ENCODE results near the gene KRT81. TPM values are rescaled to one million over a fixed set of nuclear protein-coding genes. Genes with fewer than 3 reads are reported as not detected.

KRT81 gene
- not detected for total RNA-seq

DNA sequence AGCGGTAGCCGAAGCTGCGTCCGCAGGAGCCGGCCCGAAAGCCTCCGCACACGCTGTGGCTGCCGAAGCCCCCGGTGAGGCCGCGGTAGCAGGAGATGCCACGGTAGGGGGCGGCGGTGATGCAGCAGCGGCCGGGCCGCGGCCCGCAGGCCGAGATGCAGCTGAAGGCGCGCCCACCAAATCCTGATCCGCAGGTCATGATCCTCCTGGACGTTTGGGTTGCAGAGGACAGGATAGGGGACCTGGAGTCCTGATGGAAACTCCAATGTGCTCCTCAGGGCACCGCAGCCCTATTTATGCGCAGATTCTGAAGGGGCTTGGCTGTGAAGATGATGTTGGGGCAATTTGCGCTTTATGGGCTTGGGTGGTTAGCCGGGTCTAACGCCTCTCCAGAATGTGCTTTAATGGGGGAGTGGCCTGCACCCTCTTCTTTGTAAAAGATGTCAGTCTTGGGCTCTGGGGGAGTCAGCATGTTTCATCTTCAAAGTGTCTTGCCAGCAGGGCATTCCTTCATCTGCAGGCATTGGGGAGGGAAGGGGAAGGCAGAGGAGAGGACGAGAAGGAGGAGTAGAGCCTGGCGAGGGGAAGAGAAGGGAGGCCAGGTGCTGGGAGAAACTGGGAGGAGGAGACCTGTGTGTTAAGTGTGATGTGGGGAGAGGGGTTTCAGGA lies at the start of gene KRT81:
KRT81 (minus strand) TSS at position 268 of the 669 bp plus-strand sequence; CDS start at position 199, 69 bp downstream.
- Histone ChIP-seq H3K4me3 (ENCODE audit: low read length) (no peak within 1 kb of the TSS), H3K9me3 (ENCODE audit: low read depth, low read length) (no peaks in the 10 kb centered on the region), H3K4me1 (ENCODE audit: insufficient read depth, low read length) (peaks cover 22% of the 10 kb centered on the region), H3K27me3 (ENCODE audit: insufficient read depth, low read length) (peaks cover 8% of the 10 kb centered on the region)

DNA sequence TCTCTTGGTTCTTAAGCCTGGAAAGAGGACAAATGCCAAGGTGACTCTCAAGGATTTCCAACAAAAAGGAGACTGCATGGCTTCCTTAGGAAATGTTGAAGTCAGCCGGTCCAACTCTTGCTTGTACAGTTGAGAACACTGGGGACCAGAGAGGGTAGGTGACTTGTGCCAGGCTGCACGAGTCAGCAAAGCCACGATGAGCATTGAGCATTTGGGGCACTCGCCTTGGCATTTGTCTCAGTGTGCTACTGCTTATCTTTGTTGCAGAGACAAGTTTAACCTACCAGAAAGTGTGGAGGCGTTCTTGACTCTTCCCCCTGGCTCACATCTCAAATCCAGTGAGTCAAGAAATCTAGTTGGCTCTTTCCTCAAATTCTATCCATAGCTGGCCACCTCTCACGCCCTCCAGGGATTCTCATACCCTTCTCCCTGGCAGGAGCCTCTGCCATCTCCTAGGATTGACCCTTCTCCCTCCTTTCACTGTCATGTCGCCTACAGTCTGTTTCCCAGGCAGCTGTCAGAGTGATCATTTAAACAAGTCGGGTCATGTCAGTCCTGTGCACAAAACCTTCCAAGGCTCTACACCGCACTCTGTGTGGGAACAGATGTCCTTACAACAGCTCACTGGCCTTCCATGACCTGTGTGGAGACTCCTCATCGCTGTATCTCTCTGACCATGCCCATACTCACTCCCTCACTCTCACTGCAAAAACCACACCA lies 47.1 kb upstream of the KRT81 start:
- no peaks in the 10 kb centered on the region for H3K27me3 ChIP-seq (ENCODE audit: insufficient read depth, low read length)
- H3K4me1 ChIP-seq (ENCODE audit: insufficient read depth, low read length) = no peaks in the 10 kb centered on the region
- H3K4me3 ChIP-seq (ENCODE audit: low read length) = no peak overlapping the region
- H3K9me3 ChIP-seq (ENCODE audit: low read depth, low read length) = no peaks in the 10 kb centered on the region

DNA sequence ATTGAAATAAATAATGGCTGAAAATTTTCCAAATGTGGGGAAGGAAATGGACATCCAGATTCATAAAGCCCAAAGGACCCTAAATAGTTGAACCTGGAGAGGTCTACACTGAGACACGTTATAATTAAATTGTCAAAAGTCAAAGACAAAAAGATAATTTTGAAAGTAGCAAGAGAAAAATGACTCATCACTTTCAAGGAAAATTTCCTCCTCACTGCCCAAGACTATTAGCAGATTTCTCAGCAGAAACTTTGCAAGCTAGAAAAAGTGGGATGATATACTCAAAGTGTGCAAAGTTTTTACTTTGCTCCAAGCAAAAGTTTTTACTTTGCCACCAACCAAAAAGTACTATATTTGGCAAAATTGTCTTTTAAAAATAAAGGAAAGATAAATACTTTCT lies 45.7 kb upstream of the KRT81 start:
- Histone ChIP-seq H3K9me3 (ENCODE audit: low read depth, low read length) (no peaks in the 10 kb centered on the region), H3K4me1 (ENCODE audit: insufficient read depth, low read length) (no peaks in the 10 kb centered on the region), H3K4me3 (ENCODE audit: low read length) (no peak overlapping the region), H3K27me3 (ENCODE audit: insufficient read depth, low read length) (no peaks in the 10 kb centered on the region)

DNA sequence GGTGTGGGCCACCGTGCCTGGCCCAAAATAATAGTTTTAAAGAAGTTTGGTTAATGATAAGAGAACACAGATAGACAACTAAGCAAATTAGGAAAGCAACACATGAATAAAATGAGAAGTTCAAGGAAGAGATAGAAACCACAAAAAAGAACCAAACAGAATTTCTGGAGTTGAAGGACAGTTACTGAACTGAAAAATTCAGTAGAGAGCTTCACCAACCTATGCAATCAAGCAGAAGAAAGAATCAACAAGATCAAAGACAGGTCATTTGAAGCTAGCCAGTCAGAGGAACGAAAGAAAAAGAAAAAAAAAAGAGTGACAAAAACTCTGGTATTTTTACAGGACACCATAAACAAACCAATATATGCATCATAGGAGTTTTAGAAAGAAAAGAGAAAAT lies 45.3 kb upstream of the KRT81 start:
- Histone ChIP-seq H3K4me3 (ENCODE audit: low read length) (no peak overlapping the region), H3K4me1 (ENCODE audit: insufficient read depth, low read length) (no peaks in the 10 kb centered on the region), H3K9me3 (ENCODE audit: low read depth, low read length) (no peaks in the 10 kb centered on the region), H3K27me3 (ENCODE audit: insufficient read depth, low read length) (no peaks in the 10 kb centered on the region)

DNA sequence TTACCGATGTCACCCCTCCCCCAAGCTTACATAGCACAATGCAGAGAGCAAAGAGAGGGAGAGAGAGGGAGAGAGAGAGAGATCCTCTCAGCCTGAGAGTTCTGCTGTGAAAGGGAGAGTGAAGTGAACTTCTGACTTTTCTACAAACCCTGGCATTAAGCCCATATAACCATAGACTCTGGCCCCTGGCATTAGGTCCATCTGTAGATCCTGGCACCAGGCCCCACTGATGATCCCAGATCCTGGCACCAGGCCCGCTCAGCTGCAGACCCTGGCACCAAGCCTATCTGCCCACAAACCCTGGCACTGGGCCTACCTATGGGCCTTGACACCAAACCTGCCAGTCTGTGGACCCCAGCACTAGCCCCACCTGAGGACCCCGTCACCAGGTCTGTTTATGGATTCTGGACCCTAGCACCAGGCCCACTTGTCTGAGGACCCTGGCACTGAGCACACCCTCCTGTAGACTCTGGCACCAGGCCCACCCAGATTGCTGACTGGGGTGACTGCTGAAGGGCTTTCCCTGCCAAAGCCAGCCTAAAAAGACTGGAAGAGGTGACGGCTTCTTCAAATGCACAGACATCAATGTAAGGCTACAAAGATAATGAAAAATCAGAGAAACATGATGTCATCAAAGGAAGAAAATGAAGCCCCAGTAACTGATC lies 44.4 kb upstream of the KRT81 start:
- Histone ChIP-seq H3K27me3 (ENCODE audit: insufficient read depth, low read length) (no peaks in the 10 kb centered on the region), H3K4me3 (ENCODE audit: low read length) (no peak overlapping the region), H3K9me3 (ENCODE audit: low read depth, low read length) (no peaks in the 10 kb centered on the region), H3K4me1 (ENCODE audit: insufficient read depth, low read length) (no peaks in the 10 kb centered on the region)

DNA sequence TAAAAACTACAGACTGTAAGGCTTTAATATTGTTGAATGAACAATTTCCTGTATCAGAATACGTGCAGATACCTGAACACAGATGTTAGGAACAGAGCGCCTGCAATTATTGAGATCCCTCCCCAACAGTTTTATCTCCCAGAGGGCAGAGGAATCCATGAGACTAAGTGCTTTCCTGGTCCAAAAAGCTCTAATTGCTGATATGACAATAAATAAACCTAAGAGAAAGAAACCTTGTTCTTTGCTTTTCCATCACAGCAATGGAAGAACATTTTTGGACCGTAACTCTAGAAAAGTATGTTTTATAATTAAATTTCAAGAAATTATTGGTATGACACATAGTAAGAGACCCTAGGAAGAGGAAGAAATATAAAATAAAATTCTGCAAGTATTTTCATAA lies 42.9 kb upstream of the KRT81 start:
- no peaks in the 10 kb centered on the region for H3K9me3 ChIP-seq (ENCODE audit: low read depth, low read length)
- H3K4me1 ChIP-seq (ENCODE audit: insufficient read depth, low read length) = no peaks in the 10 kb centered on the region
- H3K4me3 ChIP-seq (ENCODE audit: low read length) = no peak overlapping the region
- H3K27me3 ChIP-seq (ENCODE audit: insufficient read depth, low read length) = no peaks in the 10 kb centered on the region

DNA sequence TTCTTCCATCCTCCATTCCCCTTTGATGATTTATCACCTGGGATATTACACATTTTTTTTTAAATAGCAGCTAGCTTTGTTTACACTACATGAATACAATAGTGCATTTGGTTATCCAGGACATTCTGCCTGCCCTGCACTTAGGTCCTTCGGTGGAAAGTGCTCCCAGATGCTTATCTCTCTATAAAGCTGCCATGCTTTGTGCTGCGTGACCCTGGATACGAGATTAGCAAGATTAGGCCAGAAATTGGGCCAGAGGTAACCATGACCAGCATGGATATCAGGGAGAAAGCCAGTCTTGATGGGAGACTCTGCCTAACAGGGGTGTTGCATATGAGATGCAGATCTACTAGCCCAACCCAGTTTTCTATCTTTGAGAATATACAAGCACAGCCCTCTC lies 42.0 kb upstream of the KRT81 start:
- H3K4me1 ChIP-seq (ENCODE audit: insufficient read depth, low read length) = no peaks in the 10 kb centered on the region
- no peak overlapping the region for H3K4me3 ChIP-seq (ENCODE audit: low read length)
- no peaks in the 10 kb centered on the region for H3K27me3 ChIP-seq (ENCODE audit: insufficient read depth, low read length)
- H3K9me3 ChIP-seq (ENCODE audit: low read depth, low read length) = no peaks in the 10 kb centered on the region

DNA sequence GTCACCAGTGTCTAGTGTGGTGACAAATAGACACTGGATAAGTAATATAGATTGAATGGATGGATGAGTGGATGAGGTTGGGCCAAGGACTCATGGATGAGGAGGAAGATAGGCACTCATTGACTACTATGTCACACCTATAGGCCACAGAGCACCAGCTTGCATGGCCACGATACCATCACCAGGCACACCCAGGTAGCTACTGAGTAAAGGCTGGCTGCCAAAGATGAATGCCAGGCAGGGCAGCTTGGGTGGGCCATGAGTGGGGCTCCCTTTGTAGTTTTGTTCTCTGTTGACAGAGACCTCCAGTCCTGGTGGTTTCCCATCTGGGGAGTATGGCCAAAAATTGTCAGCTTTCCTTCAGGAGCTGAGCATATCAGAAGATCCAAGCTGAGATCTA lies 41.0 kb upstream of the KRT81 start:
- Histone ChIP-seq H3K27me3 (ENCODE audit: insufficient read depth, low read length) (no peaks in the 10 kb centered on the region), H3K9me3 (ENCODE audit: low read depth, low read length) (no peaks in the 10 kb centered on the region)

DNA sequence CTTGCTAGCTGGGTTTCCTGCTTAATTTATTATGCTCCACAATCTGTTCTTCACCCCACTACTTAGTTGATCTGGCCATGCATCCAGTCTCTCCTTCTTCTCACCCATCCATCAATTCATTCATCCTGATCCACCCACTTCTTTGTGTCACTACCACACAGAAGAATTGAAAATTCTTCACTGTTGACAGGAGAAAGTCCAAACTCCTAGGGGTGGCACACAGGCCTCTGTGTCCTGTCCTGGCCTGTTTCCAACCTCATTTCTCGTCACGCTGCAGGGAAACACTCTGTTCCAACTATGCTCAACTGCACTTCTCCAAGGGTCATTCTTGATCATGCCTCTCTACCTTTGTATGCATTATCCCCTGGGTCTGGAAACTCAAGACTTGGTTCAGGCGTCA lies 40.5 kb upstream of the KRT81 start:
- H3K4me1 ChIP-seq (ENCODE audit: insufficient read depth, low read length) = no peaks in the 10 kb centered on the region
- H3K4me3 ChIP-seq (ENCODE audit: low read length) = no peak overlapping the region
- no peaks in the 10 kb centered on the region for H3K27me3 ChIP-seq (ENCODE audit: insufficient read depth, low read length)
- no peaks in the 10 kb centered on the region for H3K9me3 ChIP-seq (ENCODE audit: low read depth, low read length)

More for the DNA sequence above, 41.0 kb upstream of the KRT81 start:
- Histone ChIP-seq H3K4me1 (ENCODE audit: insufficient read depth, low read length) (no peaks in the 10 kb centered on the region), H3K4me3 (ENCODE audit: low read length) (no peak overlapping the region)

DNA sequence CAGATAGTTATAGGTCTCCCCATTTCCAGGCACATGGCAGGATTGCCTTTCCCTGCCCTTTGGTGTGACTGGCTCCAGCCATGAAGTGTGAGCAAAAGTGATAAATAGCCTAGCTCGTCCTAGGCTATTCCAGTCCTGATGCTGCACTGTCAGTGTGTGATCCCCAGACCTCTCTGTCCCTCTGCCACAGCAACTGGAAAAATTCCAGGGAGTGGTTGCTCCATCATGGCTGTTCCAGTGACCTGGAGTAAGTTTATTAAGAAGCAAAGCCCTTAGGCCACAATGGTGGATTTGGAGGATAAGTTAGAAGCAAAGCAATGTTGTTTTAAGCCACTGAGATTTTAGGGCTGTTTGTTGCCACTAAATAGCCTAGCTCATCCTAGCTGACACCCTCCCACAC lies 39.7 kb upstream of the KRT81 start:
- H3K9me3 ChIP-seq (ENCODE audit: low read depth, low read length) = no peaks in the 10 kb centered on the region
- H3K27me3 ChIP-seq (ENCODE audit: insufficient read depth, low read length) = no peaks in the 10 kb centered on the region
- no peak overlapping the region for H3K4me3 ChIP-seq (ENCODE audit: low read length)

DNA sequence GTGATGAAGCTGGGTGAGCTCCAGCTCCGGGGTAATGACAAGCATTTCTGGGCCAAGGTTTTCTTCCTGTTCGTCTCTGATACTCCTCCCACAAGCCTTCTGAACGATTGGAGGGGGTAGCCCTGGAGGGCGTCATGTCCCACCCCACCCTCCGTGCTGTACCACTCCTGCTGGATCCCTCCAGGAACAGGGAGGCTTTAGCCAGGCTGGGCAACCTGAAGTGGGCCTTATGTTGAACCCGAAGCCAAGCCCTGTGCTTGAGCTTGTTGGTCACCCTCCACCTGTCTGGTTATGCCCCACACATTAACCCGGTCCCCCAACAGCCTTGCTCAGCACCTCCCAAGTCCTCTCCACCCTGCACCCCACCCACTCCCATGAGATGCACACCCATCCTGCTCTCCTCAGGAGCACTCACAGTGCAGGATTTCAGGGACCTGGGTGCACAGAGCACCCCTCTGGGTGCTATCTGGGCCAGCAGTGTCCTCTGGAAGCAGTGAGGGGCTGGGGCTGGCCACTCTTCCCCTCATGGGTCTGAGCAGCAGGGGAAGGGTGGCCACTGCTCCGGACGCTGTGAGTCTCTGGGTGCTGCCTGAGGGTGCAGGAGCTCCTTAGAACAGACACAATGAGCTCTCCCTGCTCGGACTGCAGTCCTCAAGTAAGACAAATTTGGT lies 36.6 kb upstream of the KRT81 start:
- Histone ChIP-seq H3K4me3 (ENCODE audit: low read length) (no peak overlapping the region), H3K4me1 (ENCODE audit: insufficient read depth, low read length) (no peaks in the 10 kb centered on the region)

More for the DNA sequence above, 39.7 kb upstream of the KRT81 start:
- H3K4me1 ChIP-seq (ENCODE audit: insufficient read depth, low read length) = no peaks in the 10 kb centered on the region

DNA sequence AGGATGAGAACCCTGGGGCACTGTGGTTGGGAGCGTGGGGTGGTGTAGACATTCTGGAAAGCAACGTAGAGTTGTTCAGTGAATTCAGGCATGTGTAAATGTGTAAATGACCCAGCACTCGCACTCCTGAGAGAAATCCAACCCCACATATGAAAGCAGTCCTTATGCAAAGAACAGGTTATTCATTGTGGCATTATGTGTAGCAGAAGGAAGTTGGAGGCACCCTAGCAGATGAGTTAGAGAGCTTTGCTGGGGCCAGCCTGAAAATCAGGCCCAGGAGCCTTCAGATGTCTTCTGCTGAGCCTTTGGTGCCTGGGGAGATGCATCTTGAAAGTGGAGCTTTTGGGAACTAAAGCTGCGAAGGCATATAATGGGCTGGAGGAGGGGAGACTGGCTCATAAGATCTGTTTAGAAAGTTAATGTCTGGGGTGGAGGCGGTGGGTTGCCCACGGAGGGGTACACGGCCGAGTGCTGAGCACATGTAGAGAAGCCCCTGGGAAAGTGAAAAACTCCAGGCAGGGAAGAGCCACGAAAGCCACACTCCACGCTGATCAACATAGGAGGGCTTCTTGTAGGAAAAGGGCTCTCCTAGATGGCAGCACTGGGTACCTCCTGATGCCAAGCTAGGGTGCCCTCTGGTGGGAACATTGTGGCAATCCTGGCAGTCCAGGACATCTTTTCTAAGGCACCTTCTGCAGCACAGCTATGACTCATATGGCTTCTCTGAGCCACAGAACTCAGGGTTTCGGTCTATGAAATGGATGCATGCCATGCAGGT lies 35.9 kb upstream of the KRT81 start:
- no peak overlapping the region for H3K4me3 ChIP-seq (ENCODE audit: low read length)
- no peaks in the 10 kb centered on the region for H3K4me1 ChIP-seq (ENCODE audit: insufficient read depth, low read length)
- H3K9me3 ChIP-seq (ENCODE audit: low read depth, low read length) = no peaks in the 10 kb centered on the region
- no peaks in the 10 kb centered on the region for H3K27me3 ChIP-seq (ENCODE audit: insufficient read depth, low read length)

More for the DNA sequence above, 36.6 kb upstream of the KRT81 start:
- no peaks in the 10 kb centered on the region for H3K27me3 ChIP-seq (ENCODE audit: insufficient read depth, low read length)
- no peaks in the 10 kb centered on the region for H3K9me3 ChIP-seq (ENCODE audit: low read depth, low read length)

DNA sequence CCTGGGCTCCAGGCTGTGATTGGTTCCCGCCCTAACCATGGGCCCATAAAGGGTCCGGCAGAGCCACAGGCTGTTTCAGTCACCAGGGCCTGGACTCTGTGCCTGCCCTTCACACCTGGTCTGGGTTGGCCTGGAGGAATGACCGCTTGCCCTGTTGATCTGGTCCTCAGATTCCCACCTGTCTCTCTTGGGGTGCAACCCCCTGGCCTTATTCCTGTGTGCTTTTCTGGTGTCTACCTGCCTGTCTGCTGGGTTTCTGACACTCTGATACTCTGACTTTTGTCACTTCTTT lies 32.8 kb upstream of the KRT81 start:
- H3K4me1 ChIP-seq (ENCODE audit: insufficient read depth, low read length) = no peaks in the 10 kb centered on the region
- H3K27me3 ChIP-seq (ENCODE audit: insufficient read depth, low read length) = peaks cover 5% of the 10 kb centered on the region
- no peaks in the 10 kb centered on the region for H3K9me3 ChIP-seq (ENCODE audit: low read depth, low read length)
- H3K4me3 ChIP-seq (ENCODE audit: low read length) = no peak overlapping the region

DNA sequence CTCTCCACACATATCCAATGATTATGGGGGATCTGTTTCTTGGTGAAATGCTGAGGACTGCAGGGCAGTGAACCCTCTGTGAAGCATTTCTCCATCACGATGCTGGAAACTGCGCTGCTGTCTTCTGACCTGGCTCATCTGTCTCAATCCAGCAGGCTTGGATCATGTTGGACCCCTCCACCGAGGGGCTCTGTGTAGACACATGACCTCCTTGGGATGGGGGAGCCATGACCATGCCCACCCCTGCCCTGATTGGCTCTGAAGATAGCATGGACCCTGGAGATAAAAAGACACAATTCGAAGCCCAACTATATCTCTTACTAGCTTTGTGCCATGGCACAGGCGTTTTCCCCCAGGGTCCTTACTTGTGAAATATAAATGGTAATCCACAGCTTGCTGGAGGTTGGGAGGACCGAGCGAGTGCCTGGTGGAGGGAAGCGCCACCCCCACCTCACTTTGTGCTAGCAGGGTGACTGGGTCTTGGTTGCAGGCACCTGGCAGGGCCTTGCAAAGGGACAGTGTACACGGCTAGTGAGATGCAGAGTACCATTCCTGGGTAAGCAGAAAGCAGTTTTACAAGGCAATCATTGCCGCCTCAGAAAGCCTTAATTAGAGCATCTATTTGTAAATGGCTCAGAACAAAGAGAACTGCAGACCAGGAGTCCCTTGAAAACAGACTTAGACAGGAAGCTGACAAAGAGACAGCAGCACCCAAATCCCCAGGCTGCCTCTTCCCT lies 32.2 kb upstream of the KRT81 start:
- Histone ChIP-seq H3K27me3 (ENCODE audit: insufficient read depth, low read length) (peaks cover 5% of the 10 kb centered on the region), H3K9me3 (ENCODE audit: low read depth, low read length) (no peaks in the 10 kb centered on the region), H3K4me3 (ENCODE audit: low read length) (no peak overlapping the region), H3K4me1 (ENCODE audit: insufficient read depth, low read length) (no peaks in the 10 kb centered on the region)
